HL-60 (cell line): ENCODE results near the gene MAN2B2.

Source experiments
- CTCF ChIP-seq: IDR thresholded peaks from one replicate; pipeline ENCODE4 v1.5.1; 2011; ENCODE audit warnings: low read length, control low read depth, inconsistent platforms; ENCODE audit not compliant: insufficient read depth
- GABPA ChIP-seq: IDR thresholded peaks from 2 replicates; pipeline ENCODE4 v1.6.1; 2012; ENCODE audit warnings: low read depth
- POLR2AphosphoS5 ChIP-seq: IDR thresholded peaks from 2 replicates; pipeline ENCODE4 v1.6.1; 2012; ENCODE audit warnings: low read depth
- REST ChIP-seq: IDR thresholded peaks from 2 replicates; pipeline ENCODE4 v1.6.1; 2012; ENCODE audit warnings: low read depth; ENCODE audit not compliant: insufficient replicate concordance
- SPI1 ChIP-seq: IDR thresholded peaks from 2 replicates; pipeline ENCODE4 v1.6.1; 2012; ENCODE audit warnings: low read depth, mild to moderate bottlenecking, borderline replicate concordance

- TF ChIP-seq CTCF (no peak), REST (no peak), POLR2AphosphoS5 (no peak), GABPA (no peak), SPI1 (no peak)
These were observed 34.6 kb downstream of the MAN2B2 start for GRCh38 chr4:6609415-6610079.
